ENCODE data around the gene PLK4.
"Not testable (repeated sequence)": the region's sequence is repeated elsewhere in the genome, so short reads cannot be mapped to it uniquely, and the experiment has no call there.

The PLK4 gene

DNA sequence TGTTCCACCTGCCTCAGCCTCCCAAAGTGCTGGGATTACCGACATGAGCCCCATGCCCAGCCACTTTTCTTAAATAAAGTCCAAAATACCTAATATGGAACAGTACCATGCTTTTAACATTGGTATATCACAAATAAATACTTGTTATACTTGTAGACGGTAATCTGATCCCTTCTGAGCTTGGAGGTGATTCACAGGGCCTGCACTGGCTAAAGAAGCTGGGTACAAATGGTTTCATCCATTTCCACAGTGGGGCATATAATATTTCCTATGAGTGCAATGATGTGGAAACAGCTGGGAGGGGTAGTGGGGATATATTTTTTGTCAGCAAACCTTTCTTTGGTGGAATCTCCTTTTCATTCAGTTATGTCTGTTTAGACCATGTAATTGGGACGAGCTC, 35.8 kb downstream of the PLK4 start:
- Histone ChIP-seq H3K27me3 (ENCODE audit: insufficient read depth, poor library complexity, severe bottlenecking) (no peaks in the 10 kb centered on the region), H3K4me3 (replicated peaks; ENCODE audit: insufficient read depth, low read length) (no peak overlapping the region), H3K27ac (replicated peaks) (no peak overlapping the region)
- no peak for TF ChIP-seq GABPA (IDR thresholded peaks at IDR 0.05; ENCODE audit: low read depth)
- TF ChIP-seq, protein P1, sequence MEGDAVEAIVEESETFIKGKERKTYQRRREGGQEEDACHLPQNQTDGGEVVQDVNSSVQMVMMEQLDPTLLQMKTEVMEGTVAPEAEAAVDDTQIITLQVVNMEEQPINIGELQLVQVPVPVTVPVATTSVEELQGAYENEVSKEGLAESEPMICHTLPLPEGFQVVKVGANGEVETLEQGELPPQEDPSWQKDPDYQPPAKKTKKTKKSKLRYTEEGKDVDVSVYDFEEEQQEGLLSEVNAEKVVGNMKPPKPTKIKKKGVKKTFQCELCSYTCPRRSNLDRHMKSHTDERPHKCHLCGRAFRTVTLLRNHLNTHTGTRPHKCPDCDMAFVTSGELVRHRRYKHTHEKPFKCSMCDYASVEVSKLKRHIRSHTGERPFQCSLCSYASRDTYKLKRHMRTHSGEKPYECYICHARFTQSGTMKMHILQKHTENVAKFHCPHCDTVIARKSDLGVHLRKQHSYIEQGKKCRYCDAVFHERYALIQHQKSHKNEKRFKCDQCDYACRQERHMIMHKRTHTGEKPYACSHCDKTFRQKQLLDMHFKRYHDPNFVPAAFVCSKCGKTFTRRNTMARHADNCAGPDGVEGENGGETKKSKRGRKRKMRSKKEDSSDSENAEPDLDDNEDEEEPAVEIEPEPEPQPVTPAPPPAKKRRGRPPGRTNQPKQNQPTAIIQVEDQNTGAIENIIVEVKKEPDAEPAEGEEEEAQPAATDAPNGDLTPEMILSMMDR (IDR thresholded peaks at IDR 0.05; ENCODE audit: insufficient read depth, low read length) = no peak
- TF ChIP-seq, protein P2, sequence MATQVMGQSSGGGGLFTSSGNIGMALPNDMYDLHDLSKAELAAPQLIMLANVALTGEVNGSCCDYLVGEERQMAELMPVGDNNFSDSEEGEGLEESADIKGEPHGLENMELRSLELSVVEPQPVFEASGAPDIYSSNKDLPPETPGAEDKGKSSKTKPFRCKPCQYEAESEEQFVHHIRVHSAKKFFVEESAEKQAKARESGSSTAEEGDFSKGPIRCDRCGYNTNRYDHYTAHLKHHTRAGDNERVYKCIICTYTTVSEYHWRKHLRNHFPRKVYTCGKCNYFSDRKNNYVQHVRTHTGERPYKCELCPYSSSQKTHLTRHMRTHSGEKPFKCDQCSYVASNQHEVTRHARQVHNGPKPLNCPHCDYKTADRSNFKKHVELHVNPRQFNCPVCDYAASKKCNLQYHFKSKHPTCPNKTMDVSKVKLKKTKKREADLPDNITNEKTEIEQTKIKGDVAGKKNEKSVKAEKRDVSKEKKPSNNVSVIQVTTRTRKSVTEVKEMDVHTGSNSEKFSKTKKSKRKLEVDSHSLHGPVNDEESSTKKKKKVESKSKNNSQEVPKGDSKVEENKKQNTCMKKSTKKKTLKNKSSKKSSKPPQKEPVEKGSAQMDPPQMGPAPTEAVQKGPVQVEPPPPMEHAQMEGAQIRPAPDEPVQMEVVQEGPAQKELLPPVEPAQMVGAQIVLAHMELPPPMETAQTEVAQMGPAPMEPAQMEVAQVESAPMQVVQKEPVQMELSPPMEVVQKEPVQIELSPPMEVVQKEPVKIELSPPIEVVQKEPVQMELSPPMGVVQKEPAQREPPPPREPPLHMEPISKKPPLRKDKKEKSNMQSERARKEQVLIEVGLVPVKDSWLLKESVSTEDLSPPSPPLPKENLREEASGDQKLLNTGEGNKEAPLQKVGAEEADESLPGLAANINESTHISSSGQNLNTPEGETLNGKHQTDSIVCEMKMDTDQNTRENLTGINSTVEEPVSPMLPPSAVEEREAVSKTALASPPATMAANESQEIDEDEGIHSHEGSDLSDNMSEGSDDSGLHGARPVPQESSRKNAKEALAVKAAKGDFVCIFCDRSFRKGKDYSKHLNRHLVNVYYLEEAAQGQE (IDR thresholded peaks at IDR 0.05; ENCODE audit: insufficient replicate concordance, low read depth) = no peak
- no peak for DNase-seq (ENCODE audit: low read depth in 1 of 2, low spot score in 1 of 2)

DNA sequence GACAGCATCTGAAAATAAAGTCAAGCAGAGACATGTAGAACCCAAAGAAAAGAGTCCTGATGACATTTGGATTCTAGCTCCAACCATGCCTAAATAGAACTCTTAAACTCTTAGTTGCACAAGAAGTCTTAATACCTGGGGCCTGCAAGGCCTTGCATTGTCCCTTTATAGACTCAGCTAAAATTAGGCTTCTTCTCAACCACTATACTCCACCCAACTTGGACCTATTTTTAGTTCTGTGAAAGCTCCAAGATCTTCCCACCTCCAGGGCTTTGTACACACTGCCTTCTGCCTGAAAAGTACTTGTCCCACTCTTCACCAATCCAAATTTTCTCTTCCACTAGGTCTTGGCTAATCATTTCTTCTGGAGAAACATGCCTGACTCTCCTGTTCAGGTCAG, 36.5 kb downstream of the PLK4 start:
- no peaks in the 10 kb centered on the region for H3K27me3 ChIP-seq (ENCODE audit: insufficient read depth, poor library complexity, severe bottlenecking)
- no peak for DNase-seq (ENCODE audit: low read depth in 1 of 2, low spot score in 1 of 2)
- no peak overlapping the region for H3K4me3 ChIP-seq (replicated peaks; ENCODE audit: insufficient read depth, low read length)
- no peak overlapping the region for H3K27ac ChIP-seq (replicated peaks)
- no peak for TF ChIP-seq GABPA (IDR thresholded peaks at IDR 0.05; ENCODE audit: low read depth)

DNA sequence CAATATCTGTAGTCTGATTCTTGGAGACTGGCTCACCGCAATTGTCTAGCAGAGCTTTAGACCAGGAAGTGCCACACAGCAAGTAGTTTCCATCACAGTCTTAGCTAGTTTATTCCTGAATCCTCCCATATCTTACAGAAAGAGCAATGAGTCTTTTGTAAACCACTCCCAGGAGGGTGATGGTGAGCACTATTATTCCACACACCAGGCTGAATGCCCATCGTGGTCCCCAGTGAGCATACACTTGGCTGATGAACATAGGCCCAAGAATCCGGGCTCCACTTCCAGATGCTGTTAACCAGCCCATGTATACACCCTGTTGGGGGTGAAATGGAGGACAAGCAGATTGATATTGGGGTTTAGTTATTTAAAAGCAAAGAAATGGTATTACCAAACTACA, 39.8 kb downstream of the PLK4 start:
- no peak for DNase-seq (ENCODE audit: low read depth in 1 of 2, low spot score in 1 of 2)
- no peak overlapping the region for H3K4me3 ChIP-seq (replicated peaks; ENCODE audit: insufficient read depth, low read length)

DNA sequence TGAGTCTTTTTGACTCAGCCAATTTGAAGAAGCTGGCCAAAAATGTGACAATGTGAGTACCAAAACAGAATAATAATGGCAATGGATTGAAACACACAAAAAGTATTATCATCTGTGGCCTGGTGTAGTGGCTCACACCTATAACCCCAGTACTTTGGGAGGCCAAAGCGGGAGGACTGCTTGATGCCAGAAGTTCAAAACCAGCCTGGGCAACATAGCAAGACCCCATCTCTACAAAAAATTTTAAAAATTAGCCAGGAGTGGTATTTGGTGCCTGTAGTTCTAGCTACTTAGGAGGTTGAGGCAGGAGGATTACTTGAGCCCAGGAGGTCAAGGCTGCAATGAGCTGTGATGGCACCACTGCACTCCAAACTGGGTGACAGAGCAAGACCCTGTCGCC, 41.5 kb downstream of the PLK4 start:
- TF ChIP-seq, protein P2 (IDR thresholded peaks at IDR 0.05; ENCODE audit: insufficient replicate concordance, low read depth) = no peak
- TF ChIP-seq POLR2AphosphoS5 (IDR thresholded peaks at IDR 0.05; ENCODE audit: low read depth) (no peak), SPI1 (IDR thresholded peaks at IDR 0.05; ENCODE audit: borderline replicate concordance, low read depth) (no peak), GABPA (IDR thresholded peaks at IDR 0.05; ENCODE audit: low read depth) (no peak)
- TF ChIP-seq, protein P1 (IDR thresholded peaks at IDR 0.05; ENCODE audit: insufficient read depth, low read length) = no peak
- no peak for DNase-seq (ENCODE audit: low read depth in 1 of 2, low spot score in 1 of 2)
- no peaks in the 10 kb centered on the region for H3K27me3 ChIP-seq (ENCODE audit: insufficient read depth, poor library complexity, severe bottlenecking)

More for the DNA sequence above, 39.8 kb downstream of the PLK4 start:
- TF ChIP-seq GABPA (IDR thresholded peaks at IDR 0.05; ENCODE audit: low read depth) (no peak), POLR2AphosphoS5 (IDR thresholded peaks at IDR 0.05; ENCODE audit: low read depth) (no peak)
- TF ChIP-seq, protein P1 (IDR thresholded peaks at IDR 0.05; ENCODE audit: insufficient read depth, low read length) = no peak
- Histone ChIP-seq H3K27me3 (ENCODE audit: insufficient read depth, poor library complexity, severe bottlenecking) (no peaks in the 10 kb centered on the region), H3K27ac (replicated peaks) (no peak overlapping the region)

DNA sequence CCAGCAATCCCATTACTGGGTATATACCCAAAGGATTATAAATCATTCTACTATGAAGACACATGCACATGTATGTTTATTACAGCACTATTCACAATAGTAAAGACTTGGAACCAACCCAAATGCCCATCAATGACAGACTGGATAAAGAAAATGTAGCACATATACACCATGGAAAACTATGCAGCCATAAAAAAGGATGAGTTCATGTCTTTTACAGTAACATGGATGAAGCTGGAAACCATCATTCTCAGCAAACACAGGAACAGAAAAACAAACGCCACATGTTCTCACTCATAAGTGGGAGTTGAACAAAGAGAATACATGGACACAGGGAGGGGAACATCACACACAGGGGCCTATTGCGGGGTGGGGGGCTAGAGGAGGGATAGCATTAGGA, 45.0 kb downstream of the PLK4 start:
- DNase-seq (ENCODE audit: low read depth in 1 of 2, low spot score in 1 of 2); H3K4me3 ChIP-seq (replicated peaks; ENCODE audit: insufficient read depth, low read length); H3K27ac ChIP-seq (replicated peaks); H3K27me3 ChIP-seq (ENCODE audit: insufficient read depth, poor library complexity, severe bottlenecking): not testable (repeated sequence)

More for the DNA sequence above, 41.5 kb downstream of the PLK4 start:
- Histone ChIP-seq H3K27ac (replicated peaks) (no peak overlapping the region), H3K4me3 (replicated peaks; ENCODE audit: insufficient read depth, low read length) (no peak overlapping the region)

Data from HL-60 (cell line).